ENCODE data around the gene CLTA. TPM values are rescaled to one million over a fixed set of nuclear protein-coding genes. Genes with fewer than 3 reads are reported as not detected.

The CLTA gene
- total RNA-seq, 1 experiment from 2014 or later = 760 TPM

- no peak for DNase-seq (ENCODE audit: low read depth, low spot score)
- CTCF ChIA-PET = no interaction called here
- POLR2A ChIA-PET = no interaction called here
Measured at GRCh38 chr9:36221667-36222066, 30.9 kb downstream of the CLTA start.

GRCh38 chr9:36222449-36222848, 31.7 kb downstream of the CLTA start:
- in situ Hi-C loops (cut with HindIII; ENCODE audit: low pct_unique_long_range_greater_than_20kb, low sequenced_read_pairs) = no loop called here
- Histone ChIP-seq H3K27ac (ENCODE audit: low read length) (no peak overlapping the region), H3K9me3 (ENCODE audit: control insufficient read depth, insufficient read depth, low read depth, low read length) (no peaks in the 10 kb centered on the region), H3K4me1 (ENCODE audit: control insufficient read depth, insufficient read depth, low read length) (no peaks in the 10 kb centered on the region), H3K27me3 (ENCODE audit: control insufficient read depth, insufficient read depth, low read length) (no peaks in the 10 kb centered on the region), H3K4me3 (ENCODE audit: low read depth in 2 of 2, low read length in 2 of 2) (no peak overlapping the region), H3K36me3 (ENCODE audit: control insufficient read depth, insufficient read depth, low read length) (peaks cover 48% of the 10 kb centered on the region)
- CTCF ChIA-PET = no interaction called here
- TSS peak; percentile 4 for BruUV-seq (replicated peaks)
- no peak for DNase-seq (ENCODE audit: low read depth, low spot score)
- POLR2A ChIA-PET = no interaction called here
- ATAC-seq = no peak
- intact Hi-C loops (cut with micrococcal nuclease; ENCODE audit: unreplicated experiment) = no loop called here
- TF ChIP-seq REST (IDR thresholded peaks at IDR 0.05; ENCODE audit: insufficient read depth in 1 of 2, low read depth in 2 of 2, low read length in 1 of 2) (no peak), SIN3A (IDR thresholded peaks at IDR 0.05; ENCODE audit: borderline replicate concordance, insufficient read depth, low read depth, low read length) (no peak), CTCF (IDR thresholded peaks at IDR 0.05) (no peak), POLR2AphosphoS5 (IDR thresholded peaks at IDR 0.05; ENCODE audit: low read depth, low read length) (no peak), TCF7L2 (IDR thresholded peaks at IDR 0.05; ENCODE audit: low read depth, low read length) (no peak)

More at GRCh38 chr9:36221667-36222066, 30.9 kb downstream of the CLTA start:
- in situ Hi-C loops (cut with HindIII; ENCODE audit: low pct_unique_long_range_greater_than_20kb, low sequenced_read_pairs) = no loop called here
- no TSS peak for BruUV-seq (replicated peaks)
- ATAC-seq = no peak
- no peak overlapping the region for H3K27ac ChIP-seq (ENCODE audit: low read length)
- no peaks in the 10 kb centered on the region for H3K27me3 ChIP-seq (ENCODE audit: control insufficient read depth, insufficient read depth, low read length)
- no peaks in the 10 kb centered on the region for H3K4me1 ChIP-seq (ENCODE audit: control insufficient read depth, insufficient read depth, low read length)
- TF ChIP-seq CTCF (IDR thresholded peaks at IDR 0.05) (no peak), REST (IDR thresholded peaks at IDR 0.05; ENCODE audit: insufficient read depth in 1 of 2, low read depth in 2 of 2, low read length in 1 of 2) (no peak), SIN3A (IDR thresholded peaks at IDR 0.05; ENCODE audit: borderline replicate concordance, insufficient read depth, low read depth, low read length) (no peak), POLR2AphosphoS5 (IDR thresholded peaks at IDR 0.05; ENCODE audit: low read depth, low read length) (no peak), TCF7L2 (IDR thresholded peaks at IDR 0.05; ENCODE audit: low read depth, low read length) (no peak)
- H3K9me3 ChIP-seq (ENCODE audit: control insufficient read depth, insufficient read depth, low read depth, low read length) = no peaks in the 10 kb centered on the region
- peaks cover 45% of the 10 kb centered on the region for H3K36me3 ChIP-seq (ENCODE audit: control insufficient read depth, insufficient read depth, low read length)
- no peak overlapping the region for H3K4me3 ChIP-seq (ENCODE audit: low read depth in 2 of 2, low read length in 2 of 2)
- intact Hi-C loops (cut with micrococcal nuclease; ENCODE audit: unreplicated experiment) = no loop called here
